NB4 (cell line): Measurements from ENCODE around the gene HEXIM2.

Experiments used
- POLR2A ChIP-seq: IDR thresholded peaks from 2 replicates; pipeline ENCODE4 v1.6.1; 2011; ENCODE audit warnings: mild to moderate bottlenecking; ENCODE audit not compliant: insufficient read length; ENCODE audit errors: extremely low read depth
- TF ChIP-seq, protein P1 (sequence below): IDR thresholded peaks from one replicate; pipeline ENCODE4 v1.5.1; 2012; ENCODE audit warnings: low read depth, low read length
- TF ChIP-seq, protein P2 (sequence below): IDR thresholded peaks from 2 replicates; pipeline ENCODE4 v1.6.1; 2011; ENCODE audit warnings: low read depth, low read length

DNA sequence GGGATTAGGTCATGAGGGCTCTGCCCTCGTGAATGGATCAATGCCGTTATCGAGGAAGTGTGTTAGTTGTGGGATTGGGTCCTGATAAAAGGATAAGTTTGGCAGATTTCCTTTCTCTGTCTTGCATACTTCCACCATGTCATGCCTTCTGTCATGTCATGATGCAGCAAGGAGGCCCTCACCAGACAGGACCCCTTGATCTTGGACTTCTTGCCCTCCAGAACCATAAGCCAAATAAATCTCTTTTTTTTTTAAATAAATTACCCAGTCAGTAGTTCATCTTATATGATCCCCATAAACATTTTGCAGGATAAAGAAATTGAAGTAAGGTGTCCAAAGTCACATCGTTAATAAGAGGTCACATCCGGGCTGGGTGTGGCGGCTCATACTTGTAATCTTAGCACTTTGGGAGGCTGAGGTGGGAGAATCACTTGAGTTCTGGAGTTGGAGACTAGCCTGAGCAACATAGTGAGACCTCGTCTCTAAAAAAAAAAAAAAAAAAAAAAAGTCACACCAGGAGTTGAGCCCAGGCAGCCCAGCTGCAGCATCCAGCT lies 25.2 kb downstream of the HEXIM2 start:
- TF ChIP-seq, protein P1, sequence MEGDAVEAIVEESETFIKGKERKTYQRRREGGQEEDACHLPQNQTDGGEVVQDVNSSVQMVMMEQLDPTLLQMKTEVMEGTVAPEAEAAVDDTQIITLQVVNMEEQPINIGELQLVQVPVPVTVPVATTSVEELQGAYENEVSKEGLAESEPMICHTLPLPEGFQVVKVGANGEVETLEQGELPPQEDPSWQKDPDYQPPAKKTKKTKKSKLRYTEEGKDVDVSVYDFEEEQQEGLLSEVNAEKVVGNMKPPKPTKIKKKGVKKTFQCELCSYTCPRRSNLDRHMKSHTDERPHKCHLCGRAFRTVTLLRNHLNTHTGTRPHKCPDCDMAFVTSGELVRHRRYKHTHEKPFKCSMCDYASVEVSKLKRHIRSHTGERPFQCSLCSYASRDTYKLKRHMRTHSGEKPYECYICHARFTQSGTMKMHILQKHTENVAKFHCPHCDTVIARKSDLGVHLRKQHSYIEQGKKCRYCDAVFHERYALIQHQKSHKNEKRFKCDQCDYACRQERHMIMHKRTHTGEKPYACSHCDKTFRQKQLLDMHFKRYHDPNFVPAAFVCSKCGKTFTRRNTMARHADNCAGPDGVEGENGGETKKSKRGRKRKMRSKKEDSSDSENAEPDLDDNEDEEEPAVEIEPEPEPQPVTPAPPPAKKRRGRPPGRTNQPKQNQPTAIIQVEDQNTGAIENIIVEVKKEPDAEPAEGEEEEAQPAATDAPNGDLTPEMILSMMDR = no peak
- TF ChIP-seq, protein P2, sequence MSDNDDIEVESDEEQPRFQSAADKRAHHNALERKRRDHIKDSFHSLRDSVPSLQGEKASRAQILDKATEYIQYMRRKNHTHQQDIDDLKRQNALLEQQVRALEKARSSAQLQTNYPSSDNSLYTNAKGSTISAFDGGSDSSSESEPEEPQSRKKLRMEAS = no peak
- TF ChIP-seq POLR2A = no peak
